GM13976 (cell line): ENCODE measurements around the gene MAOB.
"Not testable (repeated sequence)": the region's sequence is repeated elsewhere in the genome, so short reads cannot be mapped to it uniquely, and the experiment has no call there.

Experiments used
- DNase-seq: peaks from one replicate; pipeline ENCODE4 v3.0.0; 2012; ENCODE audit warnings: low spot score
- in situ Hi-C: fragments of 300-500 bp; cut with MboI; formaldehyde crosslinking; loops from one replicate; pipeline ENCODE4 v1.12.0; 2022; ENCODE audit warnings: low sequenced_read_pairs, mixed read lengths, inconsistent platforms; ENCODE audit not compliant: unreplicated experiment
- TF ChIP-seq, protein P1 (sequence below): IDR thresholded peaks from 2 replicates; pipeline ENCODE4 v1.5.1; 2012; ENCODE audit warnings: borderline replicate concordance, mild to moderate bottlenecking; ENCODE audit not compliant: insufficient read depth; ENCODE audit errors: extremely low read depth, missing control alignments, control extremely low read depth

The MAOB gene

GRCh38 chrX:43882294-43882681 lies at the start of gene MAOB:
Gene MAOB, minus strand, starts transcription at chrX:43882450. Its CDS starts 151 bp downstream, at chrX:43882299.
- TF ChIP-seq, protein P1, sequence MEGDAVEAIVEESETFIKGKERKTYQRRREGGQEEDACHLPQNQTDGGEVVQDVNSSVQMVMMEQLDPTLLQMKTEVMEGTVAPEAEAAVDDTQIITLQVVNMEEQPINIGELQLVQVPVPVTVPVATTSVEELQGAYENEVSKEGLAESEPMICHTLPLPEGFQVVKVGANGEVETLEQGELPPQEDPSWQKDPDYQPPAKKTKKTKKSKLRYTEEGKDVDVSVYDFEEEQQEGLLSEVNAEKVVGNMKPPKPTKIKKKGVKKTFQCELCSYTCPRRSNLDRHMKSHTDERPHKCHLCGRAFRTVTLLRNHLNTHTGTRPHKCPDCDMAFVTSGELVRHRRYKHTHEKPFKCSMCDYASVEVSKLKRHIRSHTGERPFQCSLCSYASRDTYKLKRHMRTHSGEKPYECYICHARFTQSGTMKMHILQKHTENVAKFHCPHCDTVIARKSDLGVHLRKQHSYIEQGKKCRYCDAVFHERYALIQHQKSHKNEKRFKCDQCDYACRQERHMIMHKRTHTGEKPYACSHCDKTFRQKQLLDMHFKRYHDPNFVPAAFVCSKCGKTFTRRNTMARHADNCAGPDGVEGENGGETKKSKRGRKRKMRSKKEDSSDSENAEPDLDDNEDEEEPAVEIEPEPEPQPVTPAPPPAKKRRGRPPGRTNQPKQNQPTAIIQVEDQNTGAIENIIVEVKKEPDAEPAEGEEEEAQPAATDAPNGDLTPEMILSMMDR, result no peak
- in situ Hi-C loops, result no loop called here
- DNase-seq, result peak; percentile 19

- in situ Hi-C loops, DNase-seq: not testable (repeated sequence)
Observed at GRCh38 chrX:43922032-43922431, 39.8 kb upstream of the MAOB start.

DNA sequence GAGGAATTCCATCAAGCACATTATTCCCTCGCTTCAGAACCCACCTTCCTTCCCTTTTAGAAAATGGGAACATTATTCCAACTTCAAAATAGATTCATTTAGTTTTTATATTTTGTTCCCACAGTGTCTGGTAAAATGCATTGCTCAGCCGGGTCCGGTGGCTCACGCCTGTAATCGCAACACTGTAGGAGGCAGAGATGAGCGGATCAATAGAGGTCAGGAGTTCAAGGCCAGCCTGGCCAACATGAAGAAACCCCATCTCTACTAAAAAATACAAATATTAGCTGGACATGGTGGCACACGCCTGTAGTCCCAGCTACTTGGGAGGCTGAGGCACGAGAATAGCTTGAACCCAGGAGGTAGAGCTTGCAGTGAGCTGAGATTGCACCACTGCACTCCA lies 28.5 kb upstream of the MAOB start:
- DNase-seq, in situ Hi-C loops: not testable (repeated sequence)

DNA sequence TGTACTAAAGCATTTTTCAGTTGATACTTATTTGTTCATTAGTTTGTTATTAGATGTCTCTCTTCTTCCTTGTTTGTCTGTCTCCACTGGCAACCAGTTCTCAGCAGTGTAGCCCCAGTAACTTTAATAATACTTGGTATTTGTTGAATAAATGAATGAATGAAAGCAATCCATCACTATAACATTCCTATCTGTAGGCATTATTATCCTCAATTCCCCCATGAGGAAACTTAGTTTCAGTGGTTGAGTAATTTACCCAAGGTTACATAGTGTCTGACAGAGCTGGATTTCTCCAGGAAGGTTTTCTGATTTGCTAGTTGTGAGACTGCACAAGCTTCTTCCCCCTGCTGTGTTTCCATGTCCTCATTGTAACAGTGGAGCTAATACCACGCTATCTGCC lies 27.8 kb upstream of the MAOB start:
- DNase-seq, result no peak
- in situ Hi-C loops, result no loop called here
- TF ChIP-seq, protein P1, result no peak

- in situ Hi-C loops, result no loop called here
- no peak for DNase-seq
- TF ChIP-seq, protein P1, result no peak
Observed at GRCh38 chrX:43909141-43909540, 26.9 kb upstream of the MAOB start.

- in situ Hi-C loops, result no loop called here
- DNase-seq, result no peak
- TF ChIP-seq, protein P1, result no peak
Observed at GRCh38 chrX:43899878-43900815, 17.9 kb upstream of the MAOB start.

GRCh38 chrX:43898406-43899035 lies 16.3 kb upstream of the MAOB start:
- DNase-seq, result no peak
- TF ChIP-seq, protein P1, result no peak
- in situ Hi-C loops, result no loop called here

DNA sequence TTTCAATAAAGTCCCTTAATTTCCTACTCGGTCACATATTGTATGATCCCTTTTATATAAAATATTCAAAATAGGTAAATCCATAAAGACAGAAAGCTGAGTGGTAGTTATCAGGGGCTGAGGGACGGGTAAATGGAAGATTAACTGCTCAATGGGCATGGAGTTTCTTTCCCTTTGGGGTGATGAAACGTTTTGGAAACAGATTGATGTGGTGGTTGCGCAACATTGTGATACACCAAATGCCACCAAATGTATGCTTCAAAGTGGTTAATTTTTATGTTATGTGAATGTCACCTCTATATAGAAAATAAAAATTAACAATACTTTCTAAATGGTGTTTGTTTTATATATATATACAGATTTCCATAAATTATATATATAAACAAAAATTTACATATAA lies 15.0 kb upstream of the MAOB start:
- in situ Hi-C loops, result no loop called here
- no peak for DNase-seq
- TF ChIP-seq, protein P1, result no peak
